H1 (cell line): ENCODE data around the gene IL23A. TPM values are rescaled to one million over a fixed set of nuclear protein-coding genes. Genes with fewer than 3 reads are reported as not detected.

Experiments used
- ATF2 ChIP-seq: IDR thresholded peaks from 2 replicates; pipeline ENCODE4 v1.6.1; 2012; ENCODE audit warnings: low read length, inconsistent platforms
- CBX8 ChIP-seq: fragments of 300-800, 300-1000 bp; sonication (generic); IDR thresholded peaks from 2 replicates; pipeline ENCODE4 v1.7.1; 2016; ENCODE audit warnings: low read depth, low read length, borderline replicate concordance
- EGR1 ChIP-seq: IDR thresholded peaks from 2 replicates; pipeline ENCODE4 v1.6.1; 2011; ENCODE audit warnings: low read depth, low read length, borderline replicate concordance
- RFX5 ChIP-seq: IDR thresholded peaks from 2 replicates; pipeline ENCODE4 v1.6.1; 2011; ENCODE audit warnings: low read depth, low read length, improper control_type of control experiment, borderline replicate concordance
- RNF2 ChIP-seq: fragments of 200-900, 300-1000 bp; sonication (generic); IDR thresholded peaks from 2 replicates; pipeline ENCODE4 v1.7.1; 2016; ENCODE audit warnings: borderline replicate concordance, low read depth, mild to moderate bottlenecking, antibody characterized with exemption, low read length; ENCODE audit not compliant: poor library complexity, severe bottlenecking; ENCODE audit errors: missing control alignments
- TBP ChIP-seq: IDR thresholded peaks from 2 replicates; pipeline ENCODE4 v1.6.1; 2011; ENCODE audit warnings: low read depth, low read length, improper control_type of control experiment
- polyA plus RNA-seq, 7 experiments: library from polyadenylated mRNA; depleted of rRNA in 3 of 7; stranded (reverse) in 5 of 7; unstranded in 2 of 7; fragments of >200 nt in 5 of 7; fragments of 200-250 nt in 2 of 7; gene quantifications; 1 replicate in 5 of 7; 2 replicates in 1 of 7; 4 replicates in 1 of 7; pipeline versions ENCODE4 v1.2.1 to v1.2.3, GENCODE V29; 2011 to 2013; ENCODE audit warnings: missing spikeins in 2 of 7, mixed read lengths in 2 of 7
- total RNA-seq: library from RNA; stranded (reverse); fragmentation: NEBNext Ultra II Directional; extraction: Animal tissue kit (Norgen Biotek cat#: 25700); gene quantifications from 2 replicates; pipeline ENCODE4 v1.2.1, GENCODE V29; 2021

The IL23A gene
- total and polyA plus RNA-seq, 2 of the 8 experiments (the other 6 are each of a cell fraction or from before 2014, with no cell fraction given) = 2.3 to 3.6 TPM

- TF ChIP-seq TBP (no peak), EGR1 (no peak), CBX8 (no peak), RFX5 (no peak), ATF2 (no peak), RNF2 (no peak)
These were observed 33.7 kb upstream of the IL23A start (continued) for GRCh38 chr12:56304872-56305590.
